ENCODE results near the gene NAA80. TPM values are rescaled to one million over a fixed set of nuclear protein-coding genes. Genes with fewer than 3 reads are reported as not detected.

The NAA80 gene
- total and polyA plus RNA-seq, 7 donors = 6.8 to 12.8 (median 8.6) TPM

- peaks cover 50% of the 10 kb centered on the region for H3K4me1 ChIP-seq
- peak overlapping the region; percentile 95 for H3K27ac ChIP-seq
- intact Hi-C loops (cut with DNase I) = no loop called here
- peak; percentile 0 to 8 (median 0) for ATAC-seq
- no peaks in the 10 kb centered on the region for H3K27me3 ChIP-seq (ENCODE audit: insufficient read depth in 3 of 3, low read length in 2 of 3)
- no peak for DNase-seq
- TF ChIP-seq CTCF (IDR thresholded peaks at IDR 0.05) = no peak
- peak overlapping the region; percentile 93 for H3K4me3 ChIP-seq
- H3K9me3 ChIP-seq = no peaks in the 10 kb centered on the region
- H3K36me3 ChIP-seq (ENCODE audit: insufficient read depth in 1 of 2, low read depth in 1 of 2) = peaks cover 0 to 13% of the 10 kb centered on the region in 2 donors
- WGBS, 3 donors = 1% methylated on average over 23 to 31 of the region's 31 CpGs
Measured at GRCh38 chr3:50336452-50337174, 37.4 kb upstream of the NAA80 start.

GRCh38 chr3:50334339-50335075 is 35.3 kb upstream of the NAA80 start:
- intact Hi-C loops (cut with DNase I) = no loop called here
- WGBS, 3 donors = 42 to 54% (median 49%) methylated on average over 5 of the region's 5 CpGs
- peaks cover 46% of the 10 kb centered on the region for H3K4me1 ChIP-seq
- H3K27me3 ChIP-seq (ENCODE audit: insufficient read depth in 3 of 3, low read length in 2 of 3) = no peaks in the 10 kb centered on the region
- no peak for DNase-seq
- peaks cover 3 to 34% of the 10 kb centered on the region in 2 donors for H3K36me3 ChIP-seq (ENCODE audit: insufficient read depth in 1 of 2, low read depth in 1 of 2)
- peak overlapping the region; percentile 95 for H3K27ac ChIP-seq
- H3K9me3 ChIP-seq = no peaks in the 10 kb centered on the region
- ATAC-seq = no peak
- TF ChIP-seq CTCF (IDR thresholded peaks at IDR 0.05) = no peak
- H3K4me3 ChIP-seq = peak overlapping the region; percentile 93

GRCh38 chr3:50333744-50334328 is 34.6 kb upstream of the NAA80 start:
- ATAC-seq = no peak
- DNase-seq = peak; percentile 60 to 71
- H3K9me3 ChIP-seq = no peaks in the 10 kb centered on the region
- H3K4me1 ChIP-seq = peaks cover 45% of the 10 kb centered on the region
- 43 to 64% (median 46%) methylated on average over 12 of the region's 12 CpGs for WGBS, 3 donors
- peaks cover 3 to 41% of the 10 kb centered on the region in 2 donors for H3K36me3 ChIP-seq (ENCODE audit: insufficient read depth in 1 of 2, low read depth in 1 of 2)
- peak overlapping the region; percentile 95 for H3K27ac ChIP-seq
- intact Hi-C loops (cut with DNase I) = no loop called here
- H3K4me3 ChIP-seq = peak overlapping the region; percentile 93
- no peak for TF ChIP-seq CTCF (IDR thresholded peaks at IDR 0.05)
- H3K27me3 ChIP-seq (ENCODE audit: insufficient read depth in 3 of 3, low read length in 2 of 3) = no peaks in the 10 kb centered on the region

DNA sequence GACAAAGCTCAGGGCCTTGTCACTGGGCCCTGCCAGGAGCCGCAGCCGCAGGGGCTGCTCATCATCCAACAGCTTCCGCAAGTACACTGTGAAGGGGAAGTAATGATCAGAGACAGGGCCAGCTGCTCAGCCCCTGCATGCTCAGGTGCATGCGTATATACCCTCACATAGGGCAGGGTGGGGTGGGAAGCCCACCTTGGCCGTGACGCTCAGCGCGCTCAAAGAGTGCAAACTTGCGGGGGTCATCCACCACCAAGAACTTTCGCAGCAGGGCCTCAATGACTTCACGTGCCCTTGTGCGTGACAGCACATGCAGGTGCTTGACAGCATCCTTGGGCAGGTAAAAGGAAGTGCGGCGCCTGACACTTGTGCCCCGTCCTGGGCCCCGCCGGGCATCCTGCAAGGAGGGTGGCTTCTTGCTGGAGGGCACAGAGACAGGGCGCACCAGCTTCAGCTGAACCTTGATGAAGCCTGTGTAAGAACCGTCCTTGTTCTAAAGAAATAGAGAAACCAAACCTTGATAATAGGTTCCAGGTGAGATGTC is 32.2 kb upstream of the NAA80 start:
- no peak for ATAC-seq

More for the DNA sequence above, 32.2 kb upstream of the NAA80 start:
- Histone ChIP-seq H3K4me3 (no peak overlapping the region), H3K27ac (no peak overlapping the region), H3K9me3 (no peaks in the 10 kb centered on the region), H3K27me3 (ENCODE audit: insufficient read depth in 3 of 3, low read length in 2 of 3) (no peaks in the 10 kb centered on the region), H3K4me1 (peaks cover 46% of the 10 kb centered on the region), H3K36me3 (ENCODE audit: insufficient read depth in 1 of 2, low read depth in 1 of 2) (peaks cover 3 to 44% of the 10 kb centered on the region in 2 donors)
- WGBS, 3 donors = 94 to 96% (median 95%) methylated on average over 19 of the region's 19 CpGs
- intact Hi-C loops (cut with DNase I) = no loop called here
- DNase-seq = no peak
- TF ChIP-seq CTCF (IDR thresholded peaks at IDR 0.05) = no peak

Measured in psoas muscle (tissue), 8 donors.